Endothelial cell of umbilical vein (primary cell): ENCODE measurements around the gene CLDN2. TPM values are rescaled to one million over a fixed set of nuclear protein-coding genes. Genes with fewer than 3 reads are reported as not detected.

Experiments used
- BruUV-seq: library from RNA; stranded (reverse); fragments of 400-500 nt; replicated peaks from 2 replicates; lab custom pipeline; 2021; lab: Mats Ljungman, UMichigan
- CTCF ChIA-PET: fragments of 300-600, 350-600 bp; sonication (Branson Sonifier 250); formaldehyde crosslinking; loops from one replicate; lab custom pipeline; 2021; ENCODE audit warnings: antibody characterized with exemption, inconsistent platforms; lab: Charles Lee
- POLR2A ChIA-PET: fragments of 300-600, 350-600 bp; sonication (Branson Sonifier 250); formaldehyde crosslinking; loops from one replicate; lab custom pipeline; 2021; ENCODE audit warnings: antibody characterized with exemption, inconsistent platforms; lab: Charles Lee
- DNase-seq: peaks from one replicate; pipeline ENCODE4 v3.0.0-alpha.2; 2011; ENCODE audit warnings: low read depth, low spot score
- FAIRE-seq: peaks from 2 replicates; lab custom pipeline; 2011; peaks lifted over from hg19 to GRCh38; lab: Jason Lieb, UNC
- H2AFZ ChIP-seq: 2 replicates; pipeline ENCODE4 v1.6.0; 2012; ENCODE audit warnings: low read depth, low read length, control low read depth, inconsistent platforms
- H3K27ac ChIP-seq: 2 replicates; pipeline ENCODE4 v1.5.1; 2011; ENCODE audit warnings: low read depth, mild to moderate bottlenecking, control low read depth, low read length, moderate library complexity; ENCODE audit not compliant: insufficient read depth
- H3K27me3 ChIP-seq, 2 experiments: 2 replicates each; pipeline versions ENCODE4 v1.6.0 to v1.6.1; 2011; ENCODE audit warnings: low read length in 2 of 2, mixed read lengths in 1 of 2; ENCODE audit not compliant: control insufficient read depth in 2 of 2, insufficient read depth in 2 of 2
- H3K36me3 ChIP-seq, 2 experiments: 2 replicates in 1 of 2; 3 replicates in 1 of 2; pipeline ENCODE4 v1.5.1; 2011; ENCODE audit warnings: low read length in 2 of 2, mild to moderate bottlenecking in 1 of 2, moderate library complexity in 1 of 2; ENCODE audit not compliant: control insufficient read depth in 2 of 2, insufficient read depth in 2 of 2; ENCODE audit errors: extremely low read depth in 1 of 2
- H3K4me1 ChIP-seq: 3 replicates; pipeline ENCODE4 v1.5.1; 2011; ENCODE audit warnings: mild to moderate bottlenecking, low read length; ENCODE audit not compliant: control insufficient read depth, insufficient read depth; ENCODE audit errors: extremely low read depth
- H3K4me2 ChIP-seq: 2 replicates; pipeline ENCODE4 v1.6.1; 2011; ENCODE audit warnings: low read length, control low read depth, mixed read lengths; ENCODE audit not compliant: insufficient read depth
- H3K4me3 ChIP-seq, 3 experiments: fragments of 200-600 bp in 1 of 3; sonication (generic), shearing (Covaris generic) in 1 of 3; replicated peaks in 1 of 3; 2 replicates each; pipeline ENCODE4 v1.5.1; 2011 to 2016; ENCODE audit warnings: control low read depth in 3 of 3, low read length in 3 of 3, mild to moderate bottlenecking in 2 of 3, inconsistent platforms in 1 of 3, low read depth in 1 of 3, moderate library complexity in 1 of 3; ENCODE audit not compliant: insufficient read depth in 1 of 3
- H3K79me2 ChIP-seq: 2 replicates; pipeline ENCODE4 v1.6.0; 2012; ENCODE audit warnings: low read length, inconsistent platforms; ENCODE audit not compliant: control insufficient read depth, insufficient read depth
- H3K9ac ChIP-seq: replicated peaks from 2 replicates; pipeline ENCODE3; 2011; ENCODE audit warnings: low read length, control low read depth; ENCODE audit not compliant: insufficient read depth; ENCODE audit errors: extremely low read depth
- H3K9me1 ChIP-seq: replicated peaks from 3 replicates; pipeline ENCODE4 v1.6.0; 2011; ENCODE audit warnings: mild to moderate bottlenecking, low read length; ENCODE audit not compliant: control insufficient read depth, insufficient read depth; ENCODE audit errors: extremely low read depth
- H3K9me3 ChIP-seq: replicated peaks from 2 replicates; pipeline ENCODE4 v1.5.1; 2012; ENCODE audit warnings: low read length, inconsistent platforms; ENCODE audit not compliant: control insufficient read depth, insufficient read depth
- H4K20me1 ChIP-seq: replicated peaks from 2 replicates; pipeline ENCODE3; 2011; ENCODE audit warnings: mild to moderate bottlenecking, low read length; ENCODE audit not compliant: control insufficient read depth, insufficient read depth; ENCODE audit errors: extremely low read depth
- CTCF ChIP-seq, 2 donors: IDR thresholded peaks; 1 replicate in 1 of 2; 2 replicates in 1 of 2; pipeline ENCODE4 v1.5.1; 2011; ENCODE audit warnings: low read length in 2 of 2, mild to moderate bottlenecking in 2 of 2, moderate library complexity in 2 of 2, control low read depth in 1 of 2, inconsistent platforms in 1 of 2, low read depth in 1 of 2; ENCODE audit not compliant: insufficient read depth in 1 of 2; ENCODE audit errors: extremely low read depth in 1 of 2
- EZH2 ChIP-seq: IDR thresholded peaks from 2 replicates; pipeline ENCODE4 v1.6.1; 2012; ENCODE audit warnings: borderline replicate concordance, low read depth, mild to moderate bottlenecking, moderate library complexity, low read length, inconsistent platforms; ENCODE audit not compliant: severe bottlenecking
- FOS ChIP-seq: IDR thresholded peaks from 2 replicates; pipeline ENCODE4 v1.6.1; 2011; ENCODE audit warnings: mild to moderate bottlenecking, low read length, moderate library complexity, borderline replicate concordance; ENCODE audit not compliant: insufficient read depth
- JUN ChIP-seq: IDR thresholded peaks from 2 replicates; pipeline ENCODE4 v1.6.1; 2011; ENCODE audit warnings: borderline replicate concordance, low read depth; ENCODE audit not compliant: insufficient read length, insufficient read depth
- MAX ChIP-seq: IDR thresholded peaks from 2 replicates; pipeline ENCODE4 v1.6.1; 2011; ENCODE audit not compliant: insufficient read depth, insufficient read length
- MYC ChIP-seq: IDR thresholded peaks from one replicate; pipeline ENCODE4 v1.6.1; 2011; ENCODE audit warnings: mild to moderate bottlenecking, low read depth, low read length
- POLR2A ChIP-seq: IDR thresholded peaks from 2 replicates; pipeline ENCODE4 v1.6.1; 2012; ENCODE audit warnings: low read depth, mild to moderate bottlenecking, control low read depth, low read length
- dilution Hi-C: fragments of 300-500 bp; cut with MboI; formaldehyde crosslinking; loops from one replicate; pipeline ENCODE4 v1.15.0; 2019; ENCODE audit warnings: low sequenced_read_pairs; ENCODE audit not compliant: extremely low pct_ligation_motif_present
- intact Hi-C: fragments of 100-400 bp; cut with micrococcal nuclease; formaldehyde crosslinking; loops from one replicate; pipeline ENCODE4 v1.10.0; 2022
- polyA plus RNA-seq, 4 experiments: library from polyadenylated mRNA; depleted of rRNA in 3 of 4; stranded (reverse) in 3 of 4; unstranded in 1 of 4; fragments of >200 nt; gene quantifications; 2 replicates each; pipeline versions ENCODE4 v1.2.1 to v1.2.3, GENCODE V29; 2011 to 2012; ENCODE audit warnings: missing spikeins in 1 of 4
- total RNA-seq: library from RNA; stranded (reverse); gene quantifications from 2 replicates; pipeline ENCODE4 v1.2.3, GENCODE V29; 2021

CLDN2 gene
- total and polyA plus RNA-seq, 2 donors (not counting 3 experiments of a cell fraction or from before 2014, with no cell fraction given) = not detected

GRCh38 chrX:106927700-106928099, 7.5 kb downstream of the CLDN2 start:
- dilution Hi-C loops (no loop called here), intact Hi-C loops (no loop called here)
- CTCF ChIA-PET = interaction anchor here (1.0 kb wide), 1 partner anchor 29 kb away, joined by 4 read pairs; no protein-coding TSS in a partner anchor
- Histone ChIP-seq H3K4me2 (no peak overlapping the region), H3K36me3 (no peaks in the 10 kb centered on the region), H2AFZ (no peak overlapping the region), H4K20me1 (no peaks in the 10 kb centered on the region), H3K27ac (no peak overlapping the region), H3K79me2 (no peaks in the 10 kb centered on the region), H3K9ac (no peak overlapping the region), H3K4me1 (peaks cover 6% of the 10 kb centered on the region), H3K9me3 (no peaks in the 10 kb centered on the region), H3K9me1 (no peaks in the 10 kb centered on the region), H3K4me3 (no peak overlapping the region), H3K27me3 (no peaks in the 10 kb centered on the region)
- POLR2A ChIA-PET = no interaction called here
- TF ChIP-seq FOS (no peak), MAX (no peak), EZH2 (no peak), POLR2A (no peak), JUN (no peak), MYC (no peak), CTCF (IDR thresholded peaks at IDR 0.05; ENCODE audit: extremely low read depth in 1 of 2, insufficient read depth in 1 of 2, low read depth in 1 of 2, low read length in 2 of 2) (no peak)
- DNase-seq (no peak), FAIRE-seq (no peak)
- BruUV-seq = no TSS peak
